ENCODE measurements around the gene TMTC1.

DNA sequence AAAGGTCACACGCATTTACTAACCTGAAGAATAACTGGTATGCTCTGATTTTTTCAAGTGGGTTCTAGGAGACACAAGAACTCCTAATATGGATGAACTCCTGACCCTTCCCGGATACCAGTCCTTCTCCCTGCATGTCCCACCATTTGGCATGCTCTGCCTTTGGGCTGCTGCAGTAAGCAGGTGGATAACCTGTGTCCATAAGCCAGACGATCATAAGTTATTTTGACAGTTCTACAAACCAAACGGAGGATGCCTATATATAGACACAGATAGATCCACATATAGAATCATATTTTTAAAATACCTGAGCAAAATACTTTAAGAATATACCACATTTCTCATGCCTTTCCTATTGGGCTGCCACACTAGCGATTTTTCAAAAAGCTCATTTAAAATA, 49.4 kb downstream of the TMTC1 start:
- TF ChIP-seq POLR2A (IDR thresholded peaks at IDR 0.05), result no peak
- TF ChIP-seq, protein P1, sequence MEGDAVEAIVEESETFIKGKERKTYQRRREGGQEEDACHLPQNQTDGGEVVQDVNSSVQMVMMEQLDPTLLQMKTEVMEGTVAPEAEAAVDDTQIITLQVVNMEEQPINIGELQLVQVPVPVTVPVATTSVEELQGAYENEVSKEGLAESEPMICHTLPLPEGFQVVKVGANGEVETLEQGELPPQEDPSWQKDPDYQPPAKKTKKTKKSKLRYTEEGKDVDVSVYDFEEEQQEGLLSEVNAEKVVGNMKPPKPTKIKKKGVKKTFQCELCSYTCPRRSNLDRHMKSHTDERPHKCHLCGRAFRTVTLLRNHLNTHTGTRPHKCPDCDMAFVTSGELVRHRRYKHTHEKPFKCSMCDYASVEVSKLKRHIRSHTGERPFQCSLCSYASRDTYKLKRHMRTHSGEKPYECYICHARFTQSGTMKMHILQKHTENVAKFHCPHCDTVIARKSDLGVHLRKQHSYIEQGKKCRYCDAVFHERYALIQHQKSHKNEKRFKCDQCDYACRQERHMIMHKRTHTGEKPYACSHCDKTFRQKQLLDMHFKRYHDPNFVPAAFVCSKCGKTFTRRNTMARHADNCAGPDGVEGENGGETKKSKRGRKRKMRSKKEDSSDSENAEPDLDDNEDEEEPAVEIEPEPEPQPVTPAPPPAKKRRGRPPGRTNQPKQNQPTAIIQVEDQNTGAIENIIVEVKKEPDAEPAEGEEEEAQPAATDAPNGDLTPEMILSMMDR (IDR thresholded peaks at IDR 0.05), result no peak
